Mucosa of descending colon (tissue), 3 donors: Measurements from ENCODE around the gene EGR2. TPM values are rescaled to one million over a fixed set of nuclear protein-coding genes. Genes with fewer than 3 reads are reported as not detected.

Source experiments
- ATAC-seq: fragments of 200-7000 bp; cut with Tn5 transposase; one replicate; pipeline ENCODE4 v1.9.1; 2020; ENCODE audit warnings: mild to moderate bottlenecking, moderate library complexity
- DNase-seq, 3 donors: peaks; one replicate each; pipeline ENCODE4 v3.0.0-alpha.2; 2020
- H3K36me3 ChIP-seq: fragments of 200-600 bp; one replicate; pipeline ENCODE4 v1.8.0; 2021; ENCODE audit warnings: low read depth, mild to moderate bottlenecking
- H3K4me1 ChIP-seq: fragments of 200-600 bp; one replicate; pipeline ENCODE4 v1.8.0; 2021; ENCODE audit warnings: low read depth, mild to moderate bottlenecking
- H3K4me3 ChIP-seq: fragments of 200-600 bp; one replicate; pipeline ENCODE4 v1.8.0; 2021; ENCODE audit warnings: mild to moderate bottlenecking
- H3K9me3 ChIP-seq: fragments of 200-600 bp; one replicate; pipeline ENCODE4 v1.8.0; 2021; ENCODE audit warnings: mild to moderate bottlenecking
- CTCF ChIP-seq: fragments of 200-600 bp; IDR thresholded peaks from one replicate; pipeline ENCODE4 v1.8.0; 2022; ENCODE audit warnings: antibody characterized with exemption, mild to moderate bottlenecking
- intact Hi-C, 2 donors: fragments of 100-400 bp; cut with DNase I in 1 of 2; cut with micrococcal nuclease in 1 of 2; formaldehyde crosslinking; loops; one replicate each; pipeline versions ENCODE4 v1.11.0 to v1.11.1; 2022; cut with DNase I, micrococcal nuclease
- total RNA-seq, 3 donors: library from RNA; stranded (reverse); fragmentation: NEBNext Ultra II Directional in 2 of 3; extraction: Animal tissue kit (Norgen Biotek cat#: 25700) in 2 of 3; gene quantifications; one replicate each; pipeline versions ENCODE4 v1.2.1 to v1.2.4, GENCODE V29; 2021 to 2023
- donor health status: DM: no; HTN: no; CAD: no; lungs with moderate emphysema.
- donor health status: DM: no; HTN: no; CAD: no.
- donor health status: DM: no; HTN: yes; CAD: no.

EGR2 gene
- total RNA-seq, 3 donors from 2014 or later = 0.36 to 5.5 (median 0.75) TPM

GRCh38 chr10:62815381-62816075 is 638 bp downstream of the EGR2 start:
- ATAC-seq = no peak
- Histone ChIP-seq H3K4me3 (peak overlapping the region; percentile 92), H3K9me3 (no peaks in the 10 kb centered on the region), H3K36me3 (no peaks in the 10 kb centered on the region), H3K4me1 (peaks cover 27% of the 10 kb centered on the region)
- no peak for TF ChIP-seq CTCF
- intact Hi-C loops = loop anchor here (5.0 to 10.0 kb wide), 2 partner anchors 221 to 373 kb away; no protein-coding TSS in a partner anchor
- DNase-seq = peak; percentile 17 to 69 (median 48)

GRCh38 chr10:62814756-62815380 is 1.3 kb downstream of the EGR2 start:
- no peak for ATAC-seq
- peak in 2 of 3 donors; percentile 44 to 54 for DNase-seq
- no peaks in the 10 kb centered on the region for H3K36me3 ChIP-seq
- TF ChIP-seq CTCF = no peak
- H3K9me3 ChIP-seq = no peaks in the 10 kb centered on the region
- no peak overlapping the region for H3K4me3 ChIP-seq
- intact Hi-C loops = loop anchor here (5.0 to 10.0 kb wide), 2 partner anchors 220 to 373 kb away; no protein-coding TSS in a partner anchor
- peaks cover 27% of the 10 kb centered on the region for H3K4me1 ChIP-seq

GRCh38 chr10:62813981-62814380 is 2.2 kb downstream of the EGR2 start:
- no peak for TF ChIP-seq CTCF
- Histone ChIP-seq H3K9me3 (no peaks in the 10 kb centered on the region), H3K4me1 (peaks cover 27% of the 10 kb centered on the region), H3K4me3 (no peak overlapping the region), H3K36me3 (no peaks in the 10 kb centered on the region)
- intact Hi-C loops = loop anchor here in 1 of 2 donors (10.0 kb wide), 1 partner anchor 219 kb away; no protein-coding TSS in a partner anchor
- DNase-seq = no peak
- ATAC-seq = no peak

DNA sequence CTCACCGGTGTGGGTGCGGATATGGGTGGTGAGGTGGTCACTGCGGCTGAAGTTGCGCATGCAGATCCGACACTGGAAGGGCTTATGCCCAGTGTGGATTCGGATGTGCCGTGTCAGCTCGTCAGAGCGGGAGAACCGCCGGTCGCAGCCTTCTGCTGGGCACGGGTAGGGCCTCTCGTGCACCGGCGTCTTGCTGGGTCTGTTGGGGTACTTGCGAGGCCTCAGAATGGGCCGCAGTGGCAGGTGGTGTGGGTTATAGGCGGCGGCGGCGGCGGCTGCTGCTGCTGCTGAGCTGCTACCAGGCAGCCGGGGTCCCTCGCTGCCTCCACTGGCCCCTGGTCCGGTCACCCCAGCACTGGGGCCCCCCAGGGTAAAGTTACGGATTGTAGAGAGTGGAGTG is 2.7 kb downstream of the EGR2 start:
- H3K9me3 ChIP-seq = no peaks in the 10 kb centered on the region
- TF ChIP-seq CTCF = no peak
- no peak overlapping the region for H3K4me3 ChIP-seq
- DNase-seq (peak in 1 of 3 donors; percentile 46), ATAC-seq (no peak)
- intact Hi-C loops = loop anchor here in 1 of 2 donors (10.0 kb wide), 1 partner anchor 219 kb away; no protein-coding TSS in a partner anchor
- H3K4me1 ChIP-seq = peaks cover 23% of the 10 kb centered on the region
- H3K36me3 ChIP-seq = no peaks in the 10 kb centered on the region

DNA sequence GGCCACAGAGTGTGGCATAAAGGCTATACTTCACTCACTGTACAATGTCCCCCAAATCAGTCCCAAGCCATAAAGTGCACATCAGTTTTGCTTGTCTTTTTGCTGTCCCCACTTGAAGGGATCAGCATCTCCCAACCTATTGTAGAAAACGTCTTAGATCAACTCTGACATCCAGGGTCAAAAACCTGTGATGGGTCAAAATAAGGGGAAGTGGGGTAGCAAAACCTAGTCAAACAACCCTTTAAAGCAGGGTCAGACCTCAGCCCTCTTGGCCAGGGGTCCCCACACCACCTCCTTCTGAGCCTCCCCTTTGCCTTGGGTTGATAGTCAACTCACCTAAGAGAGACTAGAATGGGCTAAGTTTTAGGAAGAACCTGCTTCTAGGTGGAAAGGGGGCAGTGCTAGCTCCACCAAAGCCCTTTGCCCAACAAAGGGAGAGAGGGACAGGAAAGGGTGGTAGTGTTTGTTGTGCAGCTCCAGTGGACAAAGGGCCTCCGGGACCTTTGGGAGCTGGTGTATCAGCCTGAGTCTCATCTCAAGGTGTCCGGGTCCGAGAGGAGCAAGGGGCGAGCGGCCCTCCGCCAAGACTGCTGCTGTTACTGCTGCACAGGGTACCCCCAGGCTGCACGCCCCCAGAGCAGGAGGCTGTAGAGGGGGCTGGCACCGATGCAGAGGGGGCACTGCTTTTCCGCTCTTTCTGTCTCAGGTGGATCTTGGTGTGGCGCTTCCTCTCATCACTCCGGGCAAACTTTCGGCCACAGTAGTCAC is 3.3 kb downstream of the EGR2 start:
- H3K4me3 ChIP-seq = no peak overlapping the region
- DNase-seq (no peak), ATAC-seq (no peak)
- H3K36me3 ChIP-seq = no peaks in the 10 kb centered on the region
- no peaks in the 10 kb centered on the region for H3K9me3 ChIP-seq
- H3K4me1 ChIP-seq = peaks cover 17% of the 10 kb centered on the region
- TF ChIP-seq CTCF = no peak
- intact Hi-C loops = loop anchor here in 1 of 2 donors (10.0 kb wide), 1 partner anchor 218 kb away; no protein-coding TSS in a partner anchor
